CD4-positive, alpha-beta T cell (primary cell): Measurements from ENCODE around the gene CREG1. TPM values are rescaled to one million over a fixed set of nuclear protein-coding genes. Genes with fewer than 3 reads are reported as not detected.
"Not testable (repeated sequence)": the region's sequence is repeated elsewhere in the genome, so short reads cannot be mapped to it uniquely, and the experiment has no call there.

Experiments
- ATAC-seq: fragments of 200-7000 bp; cut with Tn5 transposase; one replicate; pipeline ENCODE4 v1.10.0; 2022; ENCODE audit warnings: mild to moderate bottlenecking; ENCODE audit not compliant: poor library complexity
- CTCF ChIA-PET: fragments of 350-600 bp; sonication (Branson Sonifier 250); formaldehyde crosslinking; loops from one replicate; lab custom pipeline; 2021; ENCODE audit warnings: antibody characterized with exemption, inconsistent platforms; lab: Charles Lee
- POLR2A ChIA-PET: fragments of 350-600 bp; sonication (Branson Sonifier 250); formaldehyde crosslinking; loops from one replicate; lab custom pipeline; 2021; ENCODE audit warnings: antibody characterized with exemption, inconsistent platforms; lab: Charles Lee
- DNase-seq, 14 experiments: peaks; one replicate each; pipeline ENCODE4 v3.0.0-alpha.2; 2013 to 2020; ENCODE audit warnings: mixed read lengths in 2 of 14
- H3K27ac ChIP-seq, 2 donors: one replicate each; pipeline versions ENCODE4 v1.5.1 to v1.7.0; 2013; ENCODE audit warnings: low read length in 2 of 2, low read depth in 1 of 2, mild to moderate bottlenecking in 1 of 2
- H3K27me3 ChIP-seq, 2 experiments: 1 replicate in 1 of 2; 2 replicates in 1 of 2; pipeline versions ENCODE4 v1.6.1 to v1.7.0; 2013; ENCODE audit warnings: low read length in 2 of 2, control low read depth in 1 of 2, mild to moderate bottlenecking in 1 of 2, moderate library complexity in 1 of 2; ENCODE audit not compliant: insufficient read depth in 2 of 2, control insufficient read depth in 1 of 2
- H3K36me3 ChIP-seq: one replicate; pipeline ENCODE4 v1.6.1; 2013; ENCODE audit warnings: low read length, control low read depth; ENCODE audit not compliant: insufficient read depth
- H3K4me1 ChIP-seq: one replicate; pipeline ENCODE4 v1.6.1; 2013; ENCODE audit warnings: low read length, control low read depth; ENCODE audit not compliant: insufficient read depth
- H3K4me3 ChIP-seq: one replicate; pipeline ENCODE4 v1.5.1; 2013; ENCODE audit warnings: mild to moderate bottlenecking, low read length, moderate library complexity
- H3K9me3 ChIP-seq, 2 experiments: 1 replicate in 1 of 2; 2 replicates in 1 of 2; pipeline versions ENCODE4 v1.6.1 to v1.7.0; 2013; ENCODE audit warnings: low read length in 2 of 2, mild to moderate bottlenecking in 2 of 2, control low read depth in 1 of 2, moderate library complexity in 1 of 2; ENCODE audit not compliant: control insufficient read depth in 1 of 2, insufficient read depth in 1 of 2
- H3K27ac Mint-ChIP-seq: one replicate; pipeline ENCODE4 v1.8.0; 2020; ENCODE audit warnings: mixed read lengths
- H3K27me3 Mint-ChIP-seq: one replicate; pipeline ENCODE4 v1.8.0; 2021; ENCODE audit warnings: mixed read lengths
- H3K36me3 Mint-ChIP-seq: one replicate; pipeline ENCODE4 v1.8.0; 2021; ENCODE audit warnings: low read depth, mixed read lengths
- H3K4me1 Mint-ChIP-seq: one replicate; pipeline ENCODE4 v1.8.0; 2021; ENCODE audit warnings: low read depth, mixed read lengths
- H3K4me3 Mint-ChIP-seq: one replicate; pipeline ENCODE4 v1.8.0; 2020; ENCODE audit warnings: mild to moderate bottlenecking, mixed read lengths
- H3K9me3 Mint-ChIP-seq: one replicate; pipeline ENCODE4 v1.8.0; 2020; ENCODE audit warnings: mixed read lengths
- CTCF ChIP-seq: fragments of 200-600 bp; IDR thresholded peaks from one replicate; pipeline ENCODE4 v1.8.0; 2022; ENCODE audit warnings: antibody characterized with exemption, mild to moderate bottlenecking
- intact Hi-C, 2 experiments: fragments of 100-400 bp; cut with DNase I in 1 of 2; cut with micrococcal nuclease in 1 of 2; formaldehyde crosslinking; loops; one replicate each; pipeline versions ENCODE4 v1.15.1 to v1.9.0; 2023 to 2025; cut with DNase I, micrococcal nuclease
- total RNA-seq, 174 experiments: library from RNA in 2 of 174; stranded (reverse) in 2 of 174; gene quantifications; one replicate each; pipeline ENCODE4 v1.2.3 and lab custom pipeline; 2021 to 2026

Gene CREG1
- total RNA-seq, 2 experiments from 2014 or later, result 10.7 to 11.2 TPM

- Mint-ChIP-seq H3K27ac (no peak overlapping the region), H3K36me3 (no peaks in the 10 kb centered on the region), H3K4me1 (no peaks in the 10 kb centered on the region), H3K4me3 (no peak overlapping the region), H3K27me3 (peaks cover 13% of the 10 kb centered on the region), H3K9me3 (no peaks in the 10 kb centered on the region)
- no peaks in the 10 kb centered on the region for H3K27me3 ChIP-seq
- CTCF ChIA-PET, result interaction anchor here (0.5 kb wide), 1 partner anchor 115 kb away, joined by 3 read pairs; no protein-coding TSS in a partner anchor
- no peaks in the 10 kb centered on the region for H3K36me3 ChIP-seq
- no peaks in the 10 kb centered on the region for H3K4me1 ChIP-seq
- peaks cover 0 to 3% of the 10 kb centered on the region in 2 experiments for H3K9me3 ChIP-seq
- H3K4me3 ChIP-seq, result no peak overlapping the region
- intact Hi-C loops, result no loop called here
- no peak for TF ChIP-seq CTCF
- POLR2A ChIA-PET, result no interaction called here
- DNase-seq (no peak), ATAC-seq (no peak)
- H3K27ac ChIP-seq, result no peak overlapping the region
Measured at GRCh38 chr1:167573035-167573434, 19.5 kb upstream of the CREG1 start.

DNA sequence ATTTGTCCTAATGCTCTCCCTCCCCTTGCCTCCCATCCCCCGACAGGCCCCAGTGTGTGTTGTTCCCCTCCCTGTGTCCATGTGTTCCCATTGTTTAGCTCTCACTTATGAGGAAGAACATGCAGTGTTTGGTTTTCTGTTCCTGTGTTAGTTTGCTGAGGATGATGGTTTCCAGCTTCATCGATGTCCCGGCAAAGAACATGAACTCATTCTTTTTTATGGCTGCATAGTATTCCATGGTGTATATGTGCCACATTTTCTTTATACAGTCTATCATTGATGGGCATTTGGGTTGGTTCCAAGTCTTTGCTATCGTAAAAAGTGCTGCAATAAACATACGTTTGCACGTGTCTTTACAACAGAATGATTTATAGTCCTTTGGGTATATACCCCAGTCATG lies 17.1 kb upstream of the CREG1 start:
- intact Hi-C loops, H3K27ac Mint-ChIP-seq, H3K27me3 Mint-ChIP-seq, H3K4me3 Mint-ChIP-seq, H3K4me3 ChIP-seq, H3K27ac ChIP-seq, H3K9me3 Mint-ChIP-seq, H3K4me1 Mint-ChIP-seq, H3K9me3 ChIP-seq, H3K4me1 ChIP-seq, H3K36me3 Mint-ChIP-seq, ATAC-seq, DNase-seq, H3K36me3 ChIP-seq, CTCF ChIA-PET, H3K27me3 ChIP-seq, POLR2A ChIA-PET: not testable (repeated sequence)

GRCh38 chr1:167567663-167568062 lies 14.1 kb upstream of the CREG1 start:
- no peaks in the 10 kb centered on the region for H3K36me3 ChIP-seq
- H3K36me3 Mint-ChIP-seq, result no peaks in the 10 kb centered on the region
- H3K27ac Mint-ChIP-seq, result no peak overlapping the region
- no peak overlapping the region for H3K4me3 Mint-ChIP-seq
- intact Hi-C loops, result no loop called here
- no peaks in the 10 kb centered on the region for H3K9me3 Mint-ChIP-seq
- ChIA-PET CTCF (no interaction called here), POLR2A (no interaction called here)
- no peak overlapping the region for H3K4me3 ChIP-seq
- TF ChIP-seq CTCF, result no peak
- peaks cover 0 to 3% of the 10 kb centered on the region in 2 experiments for H3K9me3 ChIP-seq
- H3K4me1 Mint-ChIP-seq, result no peaks in the 10 kb centered on the region
- DNase-seq (no peak), ATAC-seq (no peak)
- H3K27ac ChIP-seq, result no peak overlapping the region
- H3K27me3 Mint-ChIP-seq, result peaks cover 5% of the 10 kb centered on the region
- no peaks in the 10 kb centered on the region for H3K4me1 ChIP-seq
- no peaks in the 10 kb centered on the region for H3K27me3 ChIP-seq

- Mint-ChIP-seq H3K4me1 (no peaks in the 10 kb centered on the region), H3K36me3 (no peaks in the 10 kb centered on the region), H3K9me3 (no peaks in the 10 kb centered on the region), H3K4me3 (no peak overlapping the region), H3K27me3 (no peaks in the 10 kb centered on the region), H3K27ac (no peak overlapping the region)
- DNase-seq (no peak), ATAC-seq (no peak)
- H3K27ac ChIP-seq, result no peak overlapping the region
- CTCF ChIA-PET, result no interaction called here
- no peak for TF ChIP-seq CTCF
- no peaks in the 10 kb centered on the region for H3K4me1 ChIP-seq
- no peaks in the 10 kb centered on the region for H3K27me3 ChIP-seq
- POLR2A ChIA-PET, result no interaction called here
- peaks cover 0 to 3% of the 10 kb centered on the region in 2 experiments for H3K9me3 ChIP-seq
- intact Hi-C loops, result no loop called here
- H3K36me3 ChIP-seq, result no peaks in the 10 kb centered on the region
- no peak overlapping the region for H3K4me3 ChIP-seq
Measured at GRCh38 chr1:167566766-167567165, 13.2 kb upstream of the CREG1 start.
